Activated CD4-positive, alpha-beta memory T cell treated with anti-CD3 and anti-CD28 coated beads for 36 hours (primary cell): Measurements from ENCODE around the gene RAB3GAP2. TPM values are rescaled to one million over a fixed set of nuclear protein-coding genes. Genes with fewer than 3 reads are reported as not detected.
"Not testable (repeated sequence)": the region's sequence is repeated elsewhere in the genome, so short reads cannot be mapped to it uniquely, and the experiment has no call there.

ENCODE experiments used
- CTCF ChIA-PET: fragments of 350-600 bp; sonication (Branson Sonifier 250); formaldehyde crosslinking; loops from one replicate; lab custom pipeline; 2021; ENCODE audit warnings: antibody characterized with exemption, inconsistent platforms; lab: Charles Lee
- POLR2A ChIA-PET: fragments of 350-600 bp; sonication (Branson Sonifier 250); formaldehyde crosslinking; loops from one replicate; lab custom pipeline; 2021; ENCODE audit warnings: antibody characterized with exemption; lab: Charles Lee
- DNase-seq: peaks from one replicate; pipeline ENCODE4 v3.0.0-alpha.2; 2020
- H3K27ac Mint-ChIP-seq: one replicate; pipeline ENCODE4 v1.8.0; 2021; ENCODE audit warnings: mixed read lengths
- H3K27me3 Mint-ChIP-seq: one replicate; pipeline ENCODE4 v1.8.0; 2021; ENCODE audit warnings: mixed read lengths
- H3K36me3 Mint-ChIP-seq: one replicate; pipeline ENCODE4 v1.8.0; 2021; ENCODE audit warnings: mixed read lengths
- H3K4me1 Mint-ChIP-seq: one replicate; pipeline ENCODE4 v1.8.0; 2021; ENCODE audit warnings: low read depth, mixed read lengths
- H3K4me3 Mint-ChIP-seq: one replicate; pipeline ENCODE4 v1.8.0; 2021; ENCODE audit warnings: mild to moderate bottlenecking, mixed read lengths
- H3K9me3 Mint-ChIP-seq: one replicate; pipeline ENCODE4 v1.8.0; 2021; ENCODE audit warnings: mixed read lengths
- intact Hi-C: fragments of 100-400 bp; cut with micrococcal nuclease; formaldehyde crosslinking; loops from one replicate; pipeline ENCODE4 v1.15.1; 2023
- total RNA-seq, 2 experiments: library from RNA; stranded (reverse); gene quantifications; one replicate each; pipeline ENCODE4 v1.2.3, GENCODE V29; 2021

RAB3GAP2 gene
- total RNA-seq, 2 experiments from 2014 or later, result 46.1 to 46.5 TPM

- no peak overlapping the region for H3K27ac Mint-ChIP-seq
- H3K36me3 Mint-ChIP-seq, result peaks cover 39% of the 10 kb centered on the region
- CTCF ChIA-PET, result interaction anchor here (1.2 kb wide), 1 partner anchor 47 kb away, joined by 5 read pairs; no protein-coding TSS in a partner anchor
- POLR2A ChIA-PET, result no interaction called here
- intact Hi-C loops, result no loop called here
- H3K4me1 Mint-ChIP-seq, result peaks cover 23% of the 10 kb centered on the region
- no peak overlapping the region for H3K4me3 Mint-ChIP-seq
- no peak for DNase-seq
- H3K9me3 Mint-ChIP-seq, result no peaks in the 10 kb centered on the region
- H3K27me3 Mint-ChIP-seq, result no peaks in the 10 kb centered on the region
Measured at GRCh38 chr1:220160027-220160426, 112.2 kb downstream of the RAB3GAP2 start.

DNA sequence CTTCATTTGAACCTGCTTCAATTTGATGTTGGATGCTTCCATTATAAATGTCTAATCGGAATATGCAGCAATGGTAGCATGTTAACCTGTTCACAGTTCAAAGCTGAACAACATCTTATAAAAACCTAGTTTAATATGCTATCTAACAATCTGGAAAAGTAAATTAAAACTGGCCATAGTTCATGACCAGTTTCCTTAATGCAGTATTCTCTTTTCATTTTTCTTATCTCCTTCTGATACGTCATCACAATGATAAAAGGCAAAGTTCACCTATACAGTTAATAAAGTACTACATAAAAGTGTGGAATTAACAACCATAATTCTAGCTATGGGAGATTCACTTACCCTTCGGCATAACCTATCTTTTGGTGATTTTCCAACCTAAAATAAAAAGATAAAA lies 113.2 kb downstream of the RAB3GAP2 start:
- no peak overlapping the region for H3K27ac Mint-ChIP-seq
- ChIA-PET POLR2A (no interaction called here), CTCF (no interaction called here)
- no peak for DNase-seq
- H3K36me3 Mint-ChIP-seq, result peaks cover 40% of the 10 kb centered on the region
- no peaks in the 10 kb centered on the region for H3K9me3 Mint-ChIP-seq
- H3K27me3 Mint-ChIP-seq, result no peaks in the 10 kb centered on the region
- intact Hi-C loops, result no loop called here
- H3K4me3 Mint-ChIP-seq, result no peak overlapping the region
- H3K4me1 Mint-ChIP-seq, result peaks cover 23% of the 10 kb centered on the region

GRCh38 chr1:220158530-220158929 lies 113.7 kb downstream of the RAB3GAP2 start:
- H3K27me3 Mint-ChIP-seq, H3K27ac Mint-ChIP-seq, DNase-seq, H3K9me3 Mint-ChIP-seq, POLR2A ChIA-PET, CTCF ChIA-PET, intact Hi-C loops, H3K4me3 Mint-ChIP-seq: not testable (repeated sequence)
- H3K36me3 Mint-ChIP-seq, result peaks cover 40% of the 10 kb centered on the region
- peaks cover 23% of the 10 kb centered on the region for H3K4me1 Mint-ChIP-seq

DNA sequence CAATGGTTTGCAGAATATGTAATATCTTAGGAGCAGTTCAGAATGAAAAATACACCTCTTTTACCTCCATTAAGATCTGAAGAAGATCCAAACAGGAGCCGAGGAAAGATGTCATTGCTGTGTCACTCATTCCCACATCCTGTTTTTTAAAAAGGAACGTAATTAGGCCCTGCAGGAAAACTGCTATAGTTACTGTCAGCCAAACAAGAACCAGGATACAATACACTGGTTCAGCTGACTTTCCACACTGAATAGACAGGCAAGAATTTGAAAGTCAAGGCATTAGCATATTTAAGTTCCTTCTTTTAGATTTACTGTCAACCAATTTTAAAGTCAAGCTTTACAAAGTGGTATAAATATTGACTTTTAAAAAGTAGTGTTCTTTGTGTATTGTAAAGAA lies 114.5 kb downstream of the RAB3GAP2 start:
- Mint-ChIP-seq H3K27me3 (no peaks in the 10 kb centered on the region), H3K36me3 (peaks cover 43% of the 10 kb centered on the region), H3K9me3 (no peaks in the 10 kb centered on the region), H3K4me1 (peaks cover 23% of the 10 kb centered on the region), H3K4me3 (no peak overlapping the region), H3K27ac (no peak overlapping the region)
- ChIA-PET CTCF (no interaction called here), POLR2A (no interaction called here)
- intact Hi-C loops, result no loop called here
- no peak for DNase-seq

GRCh38 chr1:220156620-220157146 lies 115.6 kb downstream of the RAB3GAP2 start:
- CTCF ChIA-PET, result interaction anchor here (1.1 kb wide), 1 partner anchor 30 kb away, joined by 3 read pairs; no protein-coding TSS in a partner anchor
- peaks cover 45% of the 10 kb centered on the region for H3K36me3 Mint-ChIP-seq
- H3K9me3 Mint-ChIP-seq, result no peaks in the 10 kb centered on the region
- no peak for DNase-seq
- POLR2A ChIA-PET, result no interaction called here
- H3K4me1 Mint-ChIP-seq, result peaks cover 23% of the 10 kb centered on the region
- H3K27me3 Mint-ChIP-seq, result no peaks in the 10 kb centered on the region
- intact Hi-C loops, result no loop called here
- no peak overlapping the region for H3K4me3 Mint-ChIP-seq
- peak overlapping the region; percentile 19 for H3K27ac Mint-ChIP-seq

DNA sequence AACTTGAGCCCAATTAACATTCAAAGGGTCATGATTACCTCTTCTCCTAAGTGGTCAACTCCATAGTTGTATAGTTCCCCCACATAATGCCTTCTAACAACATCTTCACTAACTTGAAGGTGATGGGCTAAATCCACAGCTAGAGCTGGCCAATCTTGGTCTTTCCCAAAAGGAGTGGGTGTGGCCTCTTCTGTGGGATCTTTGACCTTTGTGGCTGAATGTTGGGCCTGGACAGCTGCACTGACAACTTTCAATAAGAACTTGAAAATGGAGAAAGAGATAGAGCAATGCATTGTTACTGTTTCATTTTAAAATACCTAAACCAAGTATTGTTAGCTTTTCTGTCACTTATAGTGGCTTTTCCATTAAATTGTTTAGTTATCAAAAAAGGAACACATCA lies 119.1 kb downstream of the RAB3GAP2 start:
- DNase-seq, result no peak
- peaks cover 17% of the 10 kb centered on the region for H3K4me1 Mint-ChIP-seq
- POLR2A ChIA-PET, result no interaction called here
- H3K27me3 Mint-ChIP-seq, result no peaks in the 10 kb centered on the region
- no peaks in the 10 kb centered on the region for H3K9me3 Mint-ChIP-seq
- peaks cover 36% of the 10 kb centered on the region for H3K36me3 Mint-ChIP-seq
- peak overlapping the region; percentile 28 for H3K27ac Mint-ChIP-seq
- CTCF ChIA-PET, result no interaction called here
- intact Hi-C loops, result no loop called here
- H3K4me3 Mint-ChIP-seq, result no peak overlapping the region

GRCh38 chr1:220151454-220151853 lies 120.8 kb downstream of the RAB3GAP2 start:
- CTCF ChIA-PET, result interaction anchor here (0.5 kb wide), 1 partner anchor 36 kb away, joined by 3 read pairs; no protein-coding TSS in a partner anchor
- H3K4me1 Mint-ChIP-seq, result peaks cover 1% of the 10 kb centered on the region
- H3K36me3 Mint-ChIP-seq, result peaks cover 30% of the 10 kb centered on the region

DNA sequence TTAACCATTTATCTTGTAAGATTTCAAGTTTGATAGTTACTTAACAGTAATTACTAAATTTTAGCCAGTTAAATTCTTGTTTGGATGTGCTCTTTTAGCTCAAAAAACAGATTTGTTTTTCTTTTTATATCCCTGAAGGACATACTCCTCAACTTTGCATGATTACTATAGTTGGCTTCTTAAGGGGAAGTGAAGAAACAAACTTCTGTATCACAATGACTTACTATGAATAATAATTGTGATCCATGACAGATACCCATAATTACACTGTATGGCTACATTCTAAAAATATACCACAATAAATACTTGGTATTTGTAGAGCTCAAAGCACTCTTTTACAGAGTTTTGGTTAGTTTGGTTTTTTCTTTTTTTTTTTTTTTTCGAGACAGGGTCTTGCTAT lies 122.5 kb downstream of the RAB3GAP2 start:
- H3K27me3 Mint-ChIP-seq, result no peaks in the 10 kb centered on the region
- DNase-seq, result no peak
- peaks cover 1% of the 10 kb centered on the region for H3K4me1 Mint-ChIP-seq
- POLR2A ChIA-PET, result no interaction called here
- H3K9me3 Mint-ChIP-seq, result no peaks in the 10 kb centered on the region
- CTCF ChIA-PET, result interaction anchor here (1.0 kb wide), 1 partner anchor 26 kb away, joined by 3 read pairs; no protein-coding TSS in a partner anchor
- H3K4me3 Mint-ChIP-seq, result no peak overlapping the region
- H3K27ac Mint-ChIP-seq, result no peak overlapping the region
- intact Hi-C loops, result no loop called here
- H3K36me3 Mint-ChIP-seq, result peaks cover 32% of the 10 kb centered on the region

More at GRCh38 chr1:220151454-220151853, 120.8 kb downstream of the RAB3GAP2 start:
- intact Hi-C loops, result no loop called here
- DNase-seq, result no peak
- POLR2A ChIA-PET, result interaction anchor here (0.6 kb wide), 1 partner anchor 115 kb away, joined by 3 read pairs; no protein-coding TSS in a partner anchor
- Mint-ChIP-seq H3K27me3 (no peaks in the 10 kb centered on the region), H3K4me3 (no peak overlapping the region), H3K9me3 (no peaks in the 10 kb centered on the region), H3K27ac (peak overlapping the region; percentile 71)

GRCh38 chr1:220144051-220144450 lies 128.2 kb downstream of the RAB3GAP2 start:
- H3K27ac Mint-ChIP-seq, result no peak overlapping the region
- H3K4me1 Mint-ChIP-seq, result peaks cover 1% of the 10 kb centered on the region
- no peak for DNase-seq
- no peak overlapping the region for H3K4me3 Mint-ChIP-seq
- POLR2A ChIA-PET, result no interaction called here
- intact Hi-C loops, result no loop called here
- no peaks in the 10 kb centered on the region for H3K9me3 Mint-ChIP-seq
- peaks cover 51% of the 10 kb centered on the region for H3K36me3 Mint-ChIP-seq
- CTCF ChIA-PET, result interaction anchor here (1.2 to 1.5 kb wide), 3 partner anchors 12 to 46 kb away, joined by 3 to 5 read pairs (median 3); no protein-coding TSS in a partner anchor
- H3K27me3 Mint-ChIP-seq, result no peaks in the 10 kb centered on the region

DNA sequence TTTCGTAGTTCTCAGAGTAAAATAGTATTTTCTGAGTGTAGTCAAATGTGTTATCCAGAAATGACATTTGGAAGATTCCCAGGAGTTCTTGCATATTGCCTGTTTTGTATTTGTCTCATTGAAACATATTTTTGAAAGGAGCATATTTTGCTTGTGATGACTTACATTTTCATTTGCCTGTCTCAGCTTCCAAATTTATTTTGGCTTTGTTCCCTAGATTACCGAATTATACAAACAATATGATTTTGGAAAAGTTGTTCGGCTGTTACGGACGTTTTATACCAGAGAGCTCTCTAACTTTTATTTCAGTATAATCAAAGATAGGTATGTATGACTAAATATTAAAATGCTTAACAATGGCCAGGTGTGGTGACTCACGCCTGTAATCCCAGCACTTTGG lies 132.3 kb downstream of the RAB3GAP2 start:
- CTCF ChIA-PET, result no interaction called here
- Mint-ChIP-seq H3K27me3 (no peaks in the 10 kb centered on the region), H3K9me3 (no peaks in the 10 kb centered on the region), H3K27ac (no peak overlapping the region), H3K4me1 (peaks cover 11% of the 10 kb centered on the region), H3K4me3 (no peak overlapping the region), H3K36me3 (peaks cover 49% of the 10 kb centered on the region)
- DNase-seq, result no peak
- POLR2A ChIA-PET, result no interaction called here
- intact Hi-C loops, result no loop called here

- CTCF ChIA-PET, result interaction anchor here (0.5 to 1.4 kb wide), 2 partner anchors 24 to 341 kb away, joined by 3 to 10 read pairs; no protein-coding TSS in a partner anchor
- peaks cover 37% of the 10 kb centered on the region for H3K36me3 Mint-ChIP-seq
- H3K4me1 Mint-ChIP-seq, result peaks cover 11% of the 10 kb centered on the region
- no peaks in the 10 kb centered on the region for H3K9me3 Mint-ChIP-seq
- no peak for DNase-seq
- H3K27ac Mint-ChIP-seq, result peak overlapping the region; percentile 62
- H3K27me3 Mint-ChIP-seq, result no peaks in the 10 kb centered on the region
- intact Hi-C loops, result loop anchor here (2.0 kb wide), 1 partner anchor 24 kb away; no protein-coding TSS in a partner anchor
- H3K4me3 Mint-ChIP-seq, result no peak overlapping the region
- POLR2A ChIA-PET, result no interaction called here
Measured at GRCh38 chr1:220137019-220137786, 135.1 kb downstream of the RAB3GAP2 start.

GRCh38 chr1:220135755-220136154 lies 136.5 kb downstream of the RAB3GAP2 start:
- Mint-ChIP-seq H3K4me3 (no peak overlapping the region), H3K36me3 (peaks cover 34% of the 10 kb centered on the region), H3K27ac (no peak overlapping the region), H3K27me3 (no peaks in the 10 kb centered on the region), H3K9me3 (no peaks in the 10 kb centered on the region), H3K4me1 (peaks cover 11% of the 10 kb centered on the region)
- ChIA-PET POLR2A (no interaction called here), CTCF (interaction anchor here (1.3 kb wide), 1 partner anchor 12 kb away, joined by 4 read pairs; no protein-coding TSS in a partner anchor)
- intact Hi-C loops, result loop anchor here (2.0 kb wide), 1 partner anchor 23 kb away; no protein-coding TSS in a partner anchor
- DNase-seq, result peak; percentile 23
